A673 (cell line): ENCODE data around the gene SMIM41.

Experiments used
- CTCF ChIP-seq: fragments of 300-800, 200-600 bp; sonication (generic); conservative IDR thresholded peaks from 2 replicates; pipeline ENCODE4 v1.5.1; 2017; ENCODE audit warnings: low read depth, mild to moderate bottlenecking, antibody characterized with exemption, low read length, moderate library complexity, mixed read lengths
- EZH2 ChIP-seq: fragments of 200-600 bp; sonication (generic); IDR thresholded peaks from 2 replicates; pipeline ENCODE4 v1.6.1; 2017; ENCODE audit warnings: borderline replicate concordance, low read depth, mild to moderate bottlenecking, mixed read lengths, antibody characterized with exemption, low read length; ENCODE audit not compliant: poor library complexity, severe bottlenecking

DNA sequence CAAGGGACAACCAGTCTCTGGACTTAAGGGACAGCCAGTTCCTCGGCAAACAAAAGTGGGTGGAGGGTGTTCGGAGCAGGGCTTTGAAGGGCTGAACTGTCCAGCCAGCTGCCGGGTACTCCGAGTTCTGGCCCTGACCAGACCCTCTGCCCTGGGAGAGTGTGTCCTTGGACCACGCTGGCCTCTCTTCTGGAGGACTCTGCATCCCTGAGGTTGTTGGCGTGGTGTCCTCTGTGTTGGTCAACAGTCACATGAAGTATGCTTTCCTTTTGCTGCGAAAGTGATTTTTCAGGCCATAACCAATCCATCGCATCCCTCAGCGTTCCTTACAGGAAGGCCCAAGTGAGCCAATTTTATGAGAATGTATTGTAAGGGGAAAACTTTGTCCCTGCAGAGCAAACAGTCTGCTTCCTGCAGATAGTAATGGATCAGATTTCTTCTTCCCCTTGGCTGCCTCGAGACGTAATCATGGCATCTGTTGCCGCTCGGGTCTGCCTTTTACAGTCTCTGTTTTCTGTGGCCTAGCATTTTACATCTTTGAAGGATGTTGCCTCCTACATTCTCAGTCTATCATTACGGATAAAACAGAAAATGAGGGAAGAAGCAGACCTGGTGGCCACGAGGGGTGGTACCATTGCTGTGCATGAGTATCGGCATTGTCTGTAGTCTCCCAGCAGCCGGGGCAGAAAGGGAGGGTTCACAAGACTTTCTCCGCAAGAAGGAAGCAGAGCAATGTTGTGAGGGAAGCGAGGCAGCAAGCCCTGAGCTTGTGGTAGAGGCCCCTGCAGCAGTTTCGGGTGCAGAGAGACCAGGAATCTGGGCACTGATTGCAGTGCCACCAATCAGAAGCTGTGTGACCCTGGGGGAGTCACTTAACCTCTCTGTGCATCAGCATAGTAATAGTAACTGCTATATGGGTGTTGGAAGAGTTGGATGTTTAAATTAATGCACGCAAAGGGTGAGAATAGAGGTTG, 47.4 kb downstream of the SMIM41 start:
- TF ChIP-seq CTCF (no peak), EZH2 (no peak)
